Kidney (tissue), 14 donors: ENCODE data around the gene CAMTA1. TPM values are rescaled to one million over a fixed set of nuclear protein-coding genes. Genes with fewer than 3 reads are reported as not detected.

Experiments
- DNase-seq, 5 donors: peaks; one replicate each; pipeline ENCODE4 v3.0.0-alpha.2; 2013 to 2020
- FAIRE-seq: peaks from 2 replicates; lab custom pipeline; 2012; peaks lifted over from hg19 to GRCh38; lab: Jason Lieb, UNC
- H3K27ac ChIP-seq, 2 donors: one replicate each; pipeline ENCODE4 v1.7.0; 2013; ENCODE audit warnings: low read depth in 2 of 2, low read length in 2 of 2, inconsistent platforms in 1 of 2
- H3K27me3 ChIP-seq: one replicate; pipeline ENCODE4 v1.7.1; 2013; ENCODE audit warnings: low read length, inconsistent platforms; ENCODE audit not compliant: control insufficient read depth, insufficient read depth
- H3K36me3 ChIP-seq, 3 donors: one replicate each; pipeline versions ENCODE4 v1.7.0 to v1.7.1; 2013; ENCODE audit warnings: low read length in 3 of 3, control low read depth in 1 of 3, inconsistent platforms in 1 of 3; ENCODE audit not compliant: insufficient read depth in 3 of 3, control insufficient read depth in 2 of 3
- H3K4me1 ChIP-seq, 3 donors: one replicate each; pipeline versions ENCODE4 v1.7.0 to v1.7.1; 2013; ENCODE audit warnings: low read length in 3 of 3, inconsistent platforms in 1 of 3, low read depth in 1 of 3; ENCODE audit not compliant: control insufficient read depth in 2 of 3, insufficient read depth in 2 of 3
- H3K4me3 ChIP-seq, 3 donors: one replicate each; pipeline versions ENCODE4 v1.7.0 to v1.8.1; 2013; ENCODE audit warnings: low read length in 3 of 3, control low read depth in 1 of 3, inconsistent platforms in 1 of 3
- H3K9ac ChIP-seq, 3 donors: one replicate each; pipeline versions ENCODE4 v1.7.0 to v1.7.1; 2013; ENCODE audit warnings: low read length in 3 of 3, control low read depth in 1 of 3, inconsistent platforms in 1 of 3
- H3K9me3 ChIP-seq, 3 donors: one replicate each; pipeline versions ENCODE4 v1.7.0 to v1.7.1; 2013; ENCODE audit warnings: low read length in 3 of 3, control low read depth in 1 of 3, inconsistent platforms in 1 of 3; ENCODE audit not compliant: control insufficient read depth in 2 of 3, insufficient read depth in 1 of 3
- intact Hi-C: fragments of 100-400 bp; cut with DNase I; formaldehyde crosslinking; loops from one replicate; pipeline ENCODE4 v1.11.1; 2022
- polyA plus RNA-seq: library from polyadenylated mRNA; stranded (reverse); fragments of 350-450 nt; fragmentation: Illumina TruSeq; extraction: RNeasy Lipid Tissue Mini Kit (QIAGEN cat#74804); gene quantifications from one replicate; pipeline ENCODE4 v1.2.3, GENCODE V29; 2014; ENCODE audit warnings: low read depth, low replicate concordance; ENCODE audit not compliant: insufficient read depth
- total RNA-seq: library from RNA; stranded (reverse); fragmentation: NEBNext Ultra II Directional; extraction: Animal tissue kit (Norgen Biotek cat#: 25700); gene quantifications from one replicate; pipeline ENCODE4 v1.2.1, GENCODE V29; 2021
- TF ChIP-seq, protein P1 (sequence below): IDR thresholded peaks from 3 replicates; pipeline ENCODE4 v1.5.1; 2012; ENCODE audit warnings: mild to moderate bottlenecking, moderate library complexity, borderline replicate concordance; ENCODE audit not compliant: insufficient read depth; ENCODE audit errors: extremely low read depth
- donor health status: control.
- donor health status: control.
- donor health status: control.
- donor health status: control.
- donor health status: control.
- donor health status: DM: yes; HTN: yes; CAD: no.
- donor health status: Normal renal cell carcinoma (clear cell type).

The CAMTA1 gene
- total and polyA plus RNA-seq, 2 donors from 2014 or later, result 79.0 to 170 TPM

DNA sequence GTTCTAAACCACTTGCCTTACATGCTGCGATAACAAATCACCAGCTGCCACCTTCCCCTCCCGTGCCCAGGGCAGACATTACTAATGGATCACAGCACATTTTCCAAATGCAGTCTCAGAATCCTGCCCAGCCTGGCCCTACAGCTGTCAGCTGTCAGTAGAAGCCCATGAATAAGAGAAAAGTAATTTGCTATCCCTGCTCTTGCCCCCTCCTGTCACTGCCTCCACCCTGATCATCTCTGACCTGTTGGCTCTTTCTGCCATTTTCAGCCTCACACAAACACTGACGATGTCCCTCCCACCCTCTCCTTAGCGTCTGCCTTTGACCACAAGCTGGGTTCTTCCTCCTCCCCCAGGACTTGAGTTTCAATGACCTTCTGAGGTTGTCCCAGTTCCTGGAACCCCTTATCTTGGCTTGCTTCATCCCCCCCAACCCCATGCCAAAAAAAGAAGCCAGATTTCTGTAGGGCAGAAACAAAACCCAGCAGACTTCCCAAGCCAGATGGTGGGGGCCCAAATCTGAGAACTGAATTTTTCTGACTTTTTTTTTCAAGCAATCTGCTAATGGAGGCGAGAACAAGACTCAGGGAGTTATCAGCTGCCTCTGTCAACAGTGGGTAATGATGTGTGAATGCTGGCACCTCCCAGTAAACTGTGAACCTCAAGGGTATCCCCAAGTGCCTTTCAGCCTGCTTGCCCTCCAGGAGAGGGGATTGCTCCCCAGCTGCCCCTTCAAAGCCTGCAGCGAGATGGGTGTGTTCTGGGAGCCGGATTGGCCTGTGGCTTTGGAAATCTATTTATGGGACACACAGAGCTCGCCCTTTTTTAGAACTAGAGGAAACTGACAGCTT is 769.4 kb downstream of the CAMTA1 start:
- Histone ChIP-seq H3K27me3 (no peaks in the 10 kb centered on the region), H3K27ac (no peak overlapping the region), H3K9me3 (no peaks in the 10 kb centered on the region), H3K9ac (no peak overlapping the region), H3K4me1 (peaks cover 4 to 28% (median 24%) of the 10 kb centered on the region in 3 donors), H3K36me3 (no peaks in the 10 kb centered on the region), H3K4me3 (no peak overlapping the region)
- intact Hi-C loops, result no loop called here
- DNase-seq (peak in 2 of 5 donors; percentile 24 to 45), FAIRE-seq (no peak)
- TF ChIP-seq, protein P1, sequence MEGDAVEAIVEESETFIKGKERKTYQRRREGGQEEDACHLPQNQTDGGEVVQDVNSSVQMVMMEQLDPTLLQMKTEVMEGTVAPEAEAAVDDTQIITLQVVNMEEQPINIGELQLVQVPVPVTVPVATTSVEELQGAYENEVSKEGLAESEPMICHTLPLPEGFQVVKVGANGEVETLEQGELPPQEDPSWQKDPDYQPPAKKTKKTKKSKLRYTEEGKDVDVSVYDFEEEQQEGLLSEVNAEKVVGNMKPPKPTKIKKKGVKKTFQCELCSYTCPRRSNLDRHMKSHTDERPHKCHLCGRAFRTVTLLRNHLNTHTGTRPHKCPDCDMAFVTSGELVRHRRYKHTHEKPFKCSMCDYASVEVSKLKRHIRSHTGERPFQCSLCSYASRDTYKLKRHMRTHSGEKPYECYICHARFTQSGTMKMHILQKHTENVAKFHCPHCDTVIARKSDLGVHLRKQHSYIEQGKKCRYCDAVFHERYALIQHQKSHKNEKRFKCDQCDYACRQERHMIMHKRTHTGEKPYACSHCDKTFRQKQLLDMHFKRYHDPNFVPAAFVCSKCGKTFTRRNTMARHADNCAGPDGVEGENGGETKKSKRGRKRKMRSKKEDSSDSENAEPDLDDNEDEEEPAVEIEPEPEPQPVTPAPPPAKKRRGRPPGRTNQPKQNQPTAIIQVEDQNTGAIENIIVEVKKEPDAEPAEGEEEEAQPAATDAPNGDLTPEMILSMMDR, result no peak

DNA sequence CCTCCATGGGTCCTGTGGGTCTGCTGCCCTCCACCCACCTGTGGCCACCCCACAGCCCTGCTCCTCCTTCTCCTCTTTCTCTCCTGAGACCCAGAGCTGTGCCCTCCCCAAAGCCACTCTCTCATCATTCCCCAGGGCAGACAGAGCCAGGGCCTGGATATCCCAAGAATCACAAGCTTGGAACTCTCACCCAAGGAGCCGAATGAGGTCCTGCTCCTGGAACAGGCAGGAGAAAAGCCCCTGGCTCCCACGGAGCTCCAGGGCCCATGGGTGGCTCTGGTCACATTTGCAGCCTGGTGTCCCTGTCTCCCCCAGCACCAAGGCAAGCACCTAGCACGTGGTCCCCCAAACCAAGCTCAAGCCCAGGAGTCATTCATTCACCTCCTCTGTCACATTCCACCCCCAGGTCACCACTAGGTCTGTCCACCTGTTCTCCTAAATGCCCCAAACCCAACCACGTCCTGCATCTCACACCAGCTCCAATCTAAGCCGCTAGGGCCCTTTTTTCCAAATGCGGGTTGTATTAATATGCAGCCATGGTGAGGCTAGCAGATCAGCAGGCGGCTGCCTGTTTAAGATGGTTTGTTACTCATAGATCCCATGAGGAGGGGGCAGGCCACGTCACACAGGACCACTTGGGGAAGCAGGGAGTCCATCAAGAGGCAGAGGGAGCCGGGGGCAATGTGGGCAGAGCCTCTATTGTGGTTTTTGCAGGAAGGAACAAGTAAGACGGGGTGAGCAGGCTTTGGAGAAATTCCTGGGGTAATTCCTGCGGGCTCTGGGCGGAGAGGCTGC is 770.3 kb downstream of the CAMTA1 start:
- TF ChIP-seq, protein P1, result no peak
- Histone ChIP-seq H3K4me3 (no peak overlapping the region), H3K4me1 (peaks cover 4 to 24% (median 23%) of the 10 kb centered on the region in 3 donors), H3K36me3 (no peaks in the 10 kb centered on the region), H3K27ac (no peak overlapping the region), H3K27me3 (no peaks in the 10 kb centered on the region), H3K9me3 (no peaks in the 10 kb centered on the region), H3K9ac (no peak overlapping the region)
- peak in 2 of 5 donors; percentile 28 for DNase-seq
- intact Hi-C loops, result no loop called here
- FAIRE-seq, result no peak

DNA sequence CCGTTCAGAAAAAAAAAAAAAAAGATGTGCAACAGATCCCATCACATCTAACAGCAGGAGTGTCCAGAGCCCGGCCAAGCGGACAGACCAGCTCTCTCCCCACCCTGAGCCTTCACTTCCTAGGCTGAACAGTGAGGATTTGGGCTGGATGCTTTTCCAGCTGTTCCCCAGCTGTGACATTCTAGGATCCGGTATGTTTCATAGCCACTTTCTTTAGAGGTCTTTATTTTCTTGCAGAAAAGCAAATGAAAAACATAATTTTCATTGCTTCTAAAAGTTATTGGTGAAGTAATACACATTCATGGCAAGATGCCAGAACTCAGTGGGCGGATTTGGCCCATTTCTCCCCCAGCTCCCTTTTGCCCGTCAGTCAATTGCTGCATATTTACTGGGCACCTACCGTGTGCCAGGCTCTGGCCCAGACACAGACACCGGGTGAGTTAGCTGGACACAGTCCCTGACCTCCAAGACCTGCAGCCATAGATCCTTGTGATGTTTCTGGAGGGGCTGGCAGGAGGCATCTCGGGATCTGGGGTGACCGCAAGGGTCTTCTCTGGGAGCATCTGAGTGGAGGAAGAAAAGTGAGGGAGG is 772.1 kb downstream of the CAMTA1 start:
- Histone ChIP-seq H3K27me3 (no peaks in the 10 kb centered on the region), H3K36me3 (no peaks in the 10 kb centered on the region), H3K27ac (no peak overlapping the region), H3K9ac (no peak overlapping the region), H3K9me3 (no peaks in the 10 kb centered on the region), H3K4me1 (peaks cover 4 to 11% (median 10%) of the 10 kb centered on the region in 3 donors), H3K4me3 (no peak overlapping the region)
- peak in 4 of 5 donors; percentile 37 to 91 (median 52) for DNase-seq
- TF ChIP-seq, protein P1, result no peak
- no peak for FAIRE-seq
- intact Hi-C loops, result no loop called here
